HCT116 (cell line): ENCODE data around the gene DMD. TPM values are rescaled to one million over a fixed set of nuclear protein-coding genes. Genes with fewer than 3 reads are reported as not detected.

ENCODE experiments used
- ATAC-seq: fragments of 200-7000 bp; cut with Tn5 transposase; 2 replicates; pipeline ENCODE4 v1.9.1; 2020; ENCODE audit warnings: mild to moderate bottlenecking, moderate library complexity
- BruUV-seq: library from RNA; stranded (reverse); fragments of 400-500 nt; replicated peaks from 2 replicates; lab custom pipeline; 2021; lab: Mats Ljungman, UMichigan
- CTCF ChIA-PET: fragments of 300-600 bp; sonication (Branson Sonifier 250); formaldehyde crosslinking; loops from one replicate; lab custom pipeline; 2021; ENCODE audit warnings: antibody characterized with exemption; lab: Charles Lee
- POLR2A ChIA-PET: fragments of 300-600, 350-600 bp; sonication (Branson Sonifier 250); formaldehyde crosslinking; loops from one replicate; lab custom pipeline; 2021; ENCODE audit warnings: antibody characterized with exemption; lab: Charles Lee
- RAD21 ChIA-PET, 2 experiments: fragments of 300-600 bp; sonication (Branson Sonifier 250); formaldehyde crosslinking; loops; one replicate each; lab custom pipeline; 2023; ENCODE audit warnings: low total read pairs in 2 of 2; ENCODE audit not compliant: uncharacterized antibody in 2 of 2, unreplicated experiment in 2 of 2, low non-redundant PET in 1 of 2; lab: Charles Lee
- DNase-seq: peaks from one replicate; pipeline ENCODE4 v3.0.0-alpha.2; 2010; ENCODE audit warnings: low read depth, low spot score
- H2AFZ ChIP-seq: fragments of 200-600 bp; shearing (Covaris generic), sonication (generic); 2 replicates; pipeline ENCODE4 v1.6.1; 2017; ENCODE audit warnings: low read depth, mixed run types, mixed read lengths, antibody characterized with exemption, low read length; ENCODE audit not compliant: poor library complexity, severe bottlenecking
- H3K27ac ChIP-seq: 2 replicates; pipeline ENCODE4 v1.5.1; 2012; ENCODE audit warnings: low read depth, low read length
- H3K27me3 ChIP-seq: fragments of 200-600 bp; sonication (generic); 2 replicates; pipeline ENCODE4 v1.6.1; 2016; ENCODE audit warnings: mixed run types, low read length, mixed read lengths; ENCODE audit not compliant: insufficient read depth
- H3K36me3 ChIP-seq, 2 experiments: fragments of 200-500 bp in 1 of 2; fragments of 200-600 bp in 1 of 2; sonication (Bioruptor generic) in 1 of 2; sonication (generic) in 1 of 2; 2 replicates each; pipeline versions ENCODE4 v1.5.1 to v1.6.1; 2014 to 2016; ENCODE audit warnings: low read length in 2 of 2, inconsistent platforms in 1 of 2, mixed read lengths in 1 of 2, mixed run types in 1 of 2; ENCODE audit not compliant: insufficient read depth in 2 of 2, control insufficient read depth in 1 of 2
- H3K4me1 ChIP-seq, 2 experiments: fragments of 200-600 bp in 1 of 2; sonication (generic) in 1 of 2; 2 replicates each; pipeline versions ENCODE4 v1.5.1 to v1.6.1; 2012 to 2017; ENCODE audit warnings: low read length in 2 of 2, inconsistent platforms in 1 of 2, mild to moderate bottlenecking in 1 of 2, mixed read lengths in 1 of 2, mixed run types in 1 of 2, moderate library complexity in 1 of 2; ENCODE audit not compliant: insufficient read depth in 2 of 2, control insufficient read depth in 1 of 2
- H3K4me2 ChIP-seq: fragments of 200-600 bp; sonication (generic); 2 replicates; pipeline ENCODE4 v1.6.1; 2017; ENCODE audit warnings: mixed run types, low read length, mixed read lengths
- H3K4me3 ChIP-seq, 2 experiments: fragments of 200-600 bp in 1 of 2; sonication (generic) in 1 of 2; replicated peaks in 1 of 2; 2 replicates each; pipeline ENCODE4 v1.5.1; 2011 to 2016; ENCODE audit warnings: low read length in 2 of 2, control low read depth in 1 of 2, low read depth in 1 of 2, mild to moderate bottlenecking in 1 of 2, mixed read lengths in 1 of 2, mixed run types in 1 of 2
- H3K79me2 ChIP-seq: fragments of 200-600 bp; sonication (generic); 2 replicates; pipeline ENCODE4 v1.6.1; 2017; ENCODE audit warnings: mild to moderate bottlenecking, mixed run types, low read length, moderate library complexity, mixed read lengths; ENCODE audit not compliant: insufficient read depth
- H3K9ac ChIP-seq: fragments of 200-600 bp; sonication (generic); 2 replicates; pipeline ENCODE4 v1.6.1; 2016; ENCODE audit warnings: low read length, mixed read lengths
- H3K9me2 ChIP-seq: fragments of 200-600 bp; sonication (generic), shearing (Covaris generic); 2 replicates; pipeline ENCODE4 v1.6.1; 2017; ENCODE audit warnings: mixed run types, mild to moderate bottlenecking, moderate library complexity; ENCODE audit not compliant: insufficient read depth
- H3K9me3 ChIP-seq, 2 experiments: fragments of 200-500 bp in 1 of 2; fragments of 200-600 bp in 1 of 2; sonication (Bioruptor generic) in 1 of 2; sonication (generic) in 1 of 2; 2 replicates each; pipeline ENCODE4 v1.6.1; 2014 to 2017; ENCODE audit warnings: low read length in 2 of 2, mixed read lengths in 2 of 2, inconsistent platforms in 1 of 2, low read depth in 1 of 2, mild to moderate bottlenecking in 1 of 2, mixed run types in 1 of 2, moderate library complexity in 1 of 2; ENCODE audit not compliant: control insufficient read depth in 1 of 2, insufficient read depth in 1 of 2
- H4K20me1 ChIP-seq: fragments of 200-600 bp; sonication (generic), shearing (Covaris generic); 2 replicates; pipeline ENCODE4 v1.6.1; 2017; ENCODE audit warnings: mixed run types, mild to moderate bottlenecking, moderate library complexity; ENCODE audit not compliant: insufficient read depth
- CBX3 ChIP-seq: IDR thresholded peaks from 2 replicates; pipeline ENCODE4 v1.6.1; 2012; ENCODE audit warnings: low read depth
- CTCF ChIP-seq, 3 experiments: fragments of 200-600 bp in 1 of 3; sonication (generic) in 1 of 3; IDR thresholded peaks in 2 of 3; conservative IDR thresholded peaks in 1 of 3; 2 replicates each; pipeline ENCODE4 v1.5.1; 2012 to 2017; ENCODE audit warnings: low read depth in 2 of 3, low read length in 2 of 3, antibody characterized with exemption in 1 of 3, borderline replicate concordance in 1 of 3, control low read depth in 1 of 3, mild to moderate bottlenecking in 1 of 3, mixed read lengths in 1 of 3, mixed run types in 1 of 3, moderate library complexity in 1 of 3; ENCODE audit not compliant: insufficient read depth in 1 of 3
- EGR1 ChIP-seq: IDR thresholded peaks from 2 replicates; pipeline ENCODE4 v1.6.1; 2012; ENCODE audit warnings: low read depth
- ELF1 ChIP-seq: IDR thresholded peaks from 2 replicates; pipeline ENCODE4 v1.6.1; 2012; ENCODE audit warnings: low read depth, borderline replicate concordance
- EZH2phosphoT487 ChIP-seq: fragments of 200-600 bp; IDR thresholded peaks from 2 replicates; pipeline ENCODE4 v1.6.1; 2018; ENCODE audit warnings: antibody characterized with exemption, borderline replicate concordance
- MAX ChIP-seq: IDR thresholded peaks from 2 replicates; pipeline ENCODE4 v1.6.1; 2012
- POLR2A ChIP-seq: IDR thresholded peaks from 2 replicates; pipeline ENCODE4 v1.7.0; 2011; ENCODE audit warnings: borderline replicate concordance; ENCODE audit not compliant: insufficient read depth, insufficient read length; ENCODE audit errors: extremely low read depth
- RAD21 ChIP-seq: IDR thresholded peaks from 2 replicates; pipeline ENCODE4 v1.6.1; 2012; ENCODE audit warnings: low read depth, mild to moderate bottlenecking
- REST ChIP-seq: IDR thresholded peaks from 2 replicates; pipeline ENCODE4 v1.6.1; 2012; ENCODE audit warnings: low read depth
- SIN3A ChIP-seq: IDR thresholded peaks from 2 replicates; pipeline ENCODE4 v1.6.1; 2012; ENCODE audit warnings: low read depth
- SP1 ChIP-seq: IDR thresholded peaks from 2 replicates; pipeline ENCODE4 v1.6.1; 2012; ENCODE audit warnings: low read depth
- SRF ChIP-seq: IDR thresholded peaks from 2 replicates; pipeline ENCODE4 v1.6.1; 2012; ENCODE audit warnings: low read depth
- TCF7L2 ChIP-seq: IDR thresholded peaks from 2 replicates; pipeline ENCODE4 v1.7.0; 2011; ENCODE audit warnings: borderline replicate concordance, inconsistent platforms; ENCODE audit not compliant: insufficient read depth, insufficient read length; ENCODE audit errors: extremely low read depth
- YY1 ChIP-seq: IDR thresholded peaks from 2 replicates; pipeline ENCODE4 v1.6.1; 2011; ENCODE audit warnings: low read length, low read depth, moderate library complexity, mild to moderate bottlenecking; ENCODE audit not compliant: insufficient replicate concordance; ENCODE audit errors: extremely low read depth
- ZBTB33 ChIP-seq: IDR thresholded peaks from 2 replicates; pipeline ENCODE4 v1.6.1; 2011; ENCODE audit warnings: mild to moderate bottlenecking, low read length, moderate library complexity; ENCODE audit not compliant: insufficient replicate concordance; ENCODE audit errors: extremely low read depth
- ZFX ChIP-seq: fragments of 450-650 bp; IDR thresholded peaks from 2 replicates; pipeline ENCODE4 v1.6.1; 2017
- ZNF274 ChIP-seq: fragments of 200-500 bp; sonication (Bioruptor generic); IDR thresholded peaks from 2 replicates; pipeline ENCODE4 v1.6.1; 2014; ENCODE audit warnings: mild to moderate bottlenecking, low read depth, low read length, inconsistent platforms
- intact Hi-C: fragments of 100-400 bp; cut with micrococcal nuclease; formaldehyde crosslinking; loops from 2 replicates; pipeline ENCODE4 v1.10.0; 2022
- total RNA-seq: library from RNA; stranded (reverse); gene quantifications from one replicate; pipeline ENCODE4 v1.2.1, GENCODE V29; 2021; ENCODE audit not compliant: unreplicated experiment

Gene DMD
- total RNA-seq, 1 experiment from 2014 or later: 0.05 TPM

- no peak for ATAC-seq
- H3K4me1 ChIP-seq: no peaks in the 10 kb centered on the region
- H3K4me2 ChIP-seq: no peak within 1 kb of the TSS
- H3K9me3 ChIP-seq: no peaks in the 10 kb centered on the region
- no TSS peak for BruUV-seq
- no peaks in the 10 kb centered on the region for H3K9me2 ChIP-seq
- no peak within 1 kb of the TSS for H3K27ac ChIP-seq
- H3K4me3 ChIP-seq: no peak within 1 kb of the TSS
- H3K27me3 ChIP-seq: no peaks in the 10 kb centered on the region
- H3K79me2 ChIP-seq: no peaks in the 10 kb centered on the region
- no peak within 1 kb of the TSS for H2AFZ ChIP-seq
- H3K9ac ChIP-seq: no peak within 1 kb of the TSS
- CTCF ChIA-PET: no interaction called here
- no peaks in the 10 kb centered on the region for H3K36me3 ChIP-seq
- no peak for DNase-seq
- POLR2A ChIA-PET: no interaction called here
- RAD21 ChIA-PET: no interaction called here
- intact Hi-C loops: no loop called here
- no peaks in the 10 kb centered on the region for H4K20me1 ChIP-seq
- no peak for TF ChIP-seq YY1
- TF ChIP-seq SRF: no peak
- no peak for TF ChIP-seq CBX3
- no peak for TF ChIP-seq EGR1
- no peak for TF ChIP-seq REST
- no peak for TF ChIP-seq EZH2phosphoT487
- TF ChIP-seq RAD21: no peak
- TF ChIP-seq ELF1: no peak
- TF ChIP-seq SP1: no peak
- no peak for TF ChIP-seq TCF7L2
- TF ChIP-seq MAX: no peak
- no peak for TF ChIP-seq ZNF274
- no peak for TF ChIP-seq SIN3A
- TF ChIP-seq POLR2A: no peak
- TF ChIP-seq ZFX: no peak
- TF ChIP-seq ZBTB33: no peak
- TF ChIP-seq CTCF (IDR thresholded peaks at IDR 0.05 in 2 of 3, conservative IDR thresholded peaks at IDR 0.05 in 1 of 3; ENCODE audit: borderline replicate concordance in 1 of 3, insufficient read depth in 1 of 3, low read depth in 2 of 3, low read length in 2 of 3): no peak
Observed at GRCh38 chrX:31071725-31072124, 2139.6 kb downstream of the DMD start, which contains the start of gene FTHL17. FTHL17 (minus strand) TSS chrX:31072041; CDS start chrX:31071953, 88 bp downstream.
